PC-9 (cell line): Measurements from ENCODE around the gene CTNND1. TPM values are rescaled to one million over a fixed set of nuclear protein-coding genes. Genes with fewer than 3 reads are reported as not detected.

Experiments
- BruUV-seq: library from RNA; stranded (reverse); fragments of 400-500 nt; replicated peaks from 2 replicates; lab custom pipeline; 2021; lab: Mats Ljungman, UMichigan
- CTCF ChIA-PET: fragments of 300-600 bp; sonication (Branson Sonifier 250); formaldehyde crosslinking; loops from one replicate; lab custom pipeline; 2022; ENCODE audit warnings: antibody characterized with exemption; lab: Charles Lee
- POLR2A ChIA-PET: fragments of 300-600 bp; sonication (Branson Sonifier 250); formaldehyde crosslinking; loops from one replicate; lab custom pipeline; 2022; ENCODE audit warnings: antibody characterized with exemption; ENCODE audit not compliant: unreplicated experiment; lab: Charles Lee
- DNase-seq, 2 experiments: peaks; one replicate each; pipeline versions ENCODE4 v3.0.0 to v3.0.0-alpha.2; 2015 to 2022; ENCODE audit warnings: mixed read lengths in 1 of 2
- H2AFZ ChIP-seq: fragments of 200-600 bp; sonication (generic); 2 replicates; pipeline ENCODE4 v1.8.1; 2017; ENCODE audit warnings: antibody characterized with exemption
- H3F3A ChIP-seq: fragments of 200-600 bp; sonication (generic); 2 replicates; pipeline ENCODE4 v1.8.1; 2017; ENCODE audit warnings: antibody characterized with exemption, mild to moderate bottlenecking, low read depth; ENCODE audit not compliant: insufficient read depth
- H3K27ac ChIP-seq: fragments of 200-600 bp; sonication (generic); 2 replicates; pipeline ENCODE4 v1.6.1; 2016; ENCODE audit warnings: mixed run types
- H3K27me3 ChIP-seq: fragments of 200-600 bp; sonication (generic); 2 replicates; pipeline ENCODE4 v1.6.1; 2016; ENCODE audit warnings: low read depth, mixed run types; ENCODE audit not compliant: insufficient read depth
- H3K36me3 ChIP-seq: fragments of 200-600 bp; sonication (generic); 2 replicates; pipeline ENCODE4 v1.6.1; 2016; ENCODE audit warnings: low read depth, mixed run types
- H3K4me1 ChIP-seq: fragments of 200-600 bp; sonication (generic); replicated peaks from 2 replicates; pipeline ENCODE4 v1.6.1; 2016; ENCODE audit warnings: mixed run types; ENCODE audit not compliant: insufficient read depth
- H3K4me2 ChIP-seq: fragments of 200-600 bp; sonication (generic); 2 replicates; pipeline ENCODE4 v1.6.1; 2017; ENCODE audit warnings: mixed run types
- H3K4me3 ChIP-seq: fragments of 200-600 bp; sonication (generic); 2 replicates; pipeline ENCODE4 v1.6.1; 2016; ENCODE audit warnings: mixed run types
- H3K79me2 ChIP-seq: fragments of 200-600 bp; sonication (generic); 2 replicates; pipeline ENCODE4 v1.6.1; 2017; ENCODE audit warnings: low read depth, mixed run types
- H3K9me2 ChIP-seq: fragments of 200-600 bp; sonication (generic); 2 replicates; pipeline ENCODE4 v1.8.1; 2017; ENCODE audit warnings: mild to moderate bottlenecking; ENCODE audit not compliant: insufficient read depth
- H3K9me3 ChIP-seq: fragments of 200-600 bp; sonication (generic); 2 replicates; pipeline ENCODE4 v1.8.1; 2016; ENCODE audit warnings: low read depth; ENCODE audit not compliant: insufficient read depth
- H4K20me1 ChIP-seq: fragments of 200-600 bp; sonication (generic); 2 replicates; pipeline ENCODE4 v1.8.1; 2017; ENCODE audit not compliant: insufficient read depth
- EZH2 ChIP-seq: fragments of 200-600 bp; sonication (generic); IDR thresholded peaks from 2 replicates; pipeline ENCODE4 v1.8.0; 2017; ENCODE audit warnings: antibody characterized with exemption, low read depth
- intact Hi-C: fragments of 100-400 bp; cut with micrococcal nuclease; formaldehyde crosslinking; loops from one replicate; pipeline ENCODE4 v1.10.0; 2022; ENCODE audit not compliant: unreplicated experiment
- total RNA-seq: library from RNA; stranded (reverse); gene quantifications from 2 replicates; pipeline ENCODE4 v1.2.3, GENCODE V29; 2021
- TF ChIP-seq, protein P1 (sequence below): fragments of 200-600 bp; sonication (generic); conservative IDR thresholded peaks from 2 replicates; pipeline ENCODE4 v1.6.1; 2017; ENCODE audit warnings: mixed run types, antibody characterized with exemption, mild to moderate bottlenecking, moderate library complexity

Gene CTNND1
- total RNA-seq, 1 experiment from 2014 or later = 340 TPM

DNA sequence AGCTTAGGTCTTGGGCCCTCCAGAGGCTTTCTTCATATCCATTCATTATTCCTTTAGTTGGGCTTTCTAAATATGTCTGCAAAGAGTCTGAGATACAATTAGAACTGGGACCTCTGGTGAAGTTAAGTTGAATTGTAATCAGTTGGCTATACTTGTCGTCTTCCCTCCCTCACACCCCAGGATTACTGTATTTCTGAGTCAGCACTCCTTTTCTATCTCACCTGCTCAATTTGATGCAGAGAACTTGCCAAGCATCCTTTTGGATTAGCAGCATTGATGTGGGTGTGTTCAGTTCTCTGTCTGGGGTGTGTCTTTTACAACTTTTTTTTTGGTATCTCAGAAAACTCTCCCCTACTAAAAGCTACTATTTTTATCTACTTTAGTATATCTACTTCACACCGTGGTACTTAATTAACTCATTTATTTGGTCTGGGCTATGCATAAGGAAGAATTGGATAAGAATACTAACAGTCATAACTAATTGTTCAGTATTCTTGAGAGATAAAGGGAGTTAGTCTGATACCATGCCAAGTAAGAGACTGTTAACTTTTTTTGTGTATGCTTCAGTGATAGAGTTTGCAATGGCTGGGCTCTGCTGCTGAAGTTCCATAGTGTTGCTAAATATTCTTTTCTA is 15.1 kb downstream of the CTNND1 start:
- peaks cover 13% of the 10 kb centered on the region; the same call in 1 of the 2 replicates for H4K20me1 ChIP-seq
- peaks cover 93% of the 10 kb centered on the region for H3K79me2 ChIP-seq
- TF ChIP-seq, protein P1, sequence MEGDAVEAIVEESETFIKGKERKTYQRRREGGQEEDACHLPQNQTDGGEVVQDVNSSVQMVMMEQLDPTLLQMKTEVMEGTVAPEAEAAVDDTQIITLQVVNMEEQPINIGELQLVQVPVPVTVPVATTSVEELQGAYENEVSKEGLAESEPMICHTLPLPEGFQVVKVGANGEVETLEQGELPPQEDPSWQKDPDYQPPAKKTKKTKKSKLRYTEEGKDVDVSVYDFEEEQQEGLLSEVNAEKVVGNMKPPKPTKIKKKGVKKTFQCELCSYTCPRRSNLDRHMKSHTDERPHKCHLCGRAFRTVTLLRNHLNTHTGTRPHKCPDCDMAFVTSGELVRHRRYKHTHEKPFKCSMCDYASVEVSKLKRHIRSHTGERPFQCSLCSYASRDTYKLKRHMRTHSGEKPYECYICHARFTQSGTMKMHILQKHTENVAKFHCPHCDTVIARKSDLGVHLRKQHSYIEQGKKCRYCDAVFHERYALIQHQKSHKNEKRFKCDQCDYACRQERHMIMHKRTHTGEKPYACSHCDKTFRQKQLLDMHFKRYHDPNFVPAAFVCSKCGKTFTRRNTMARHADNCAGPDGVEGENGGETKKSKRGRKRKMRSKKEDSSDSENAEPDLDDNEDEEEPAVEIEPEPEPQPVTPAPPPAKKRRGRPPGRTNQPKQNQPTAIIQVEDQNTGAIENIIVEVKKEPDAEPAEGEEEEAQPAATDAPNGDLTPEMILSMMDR = no peak
- no peak for TF ChIP-seq EZH2
- CTCF ChIA-PET = no interaction called here
- H3K4me3 ChIP-seq = peak overlapping the region; percentile 50; the same call in 1 of the 2 replicates
- no peaks in the 10 kb centered on the region for H3K27me3 ChIP-seq
- no peaks in the 10 kb centered on the region for H3K9me3 ChIP-seq
- intact Hi-C loops = loop anchor here (10.0 kb wide), 2 partner anchors 452 to 1778 kb away; partner anchors contain the start of gene TNKS1BP1
- no TSS peak for BruUV-seq
- no peaks in the 10 kb centered on the region for H3K9me2 ChIP-seq
- POLR2A ChIA-PET = interaction anchor here (0.6 to 0.7 kb wide), 5 partner anchors 13 to 109 kb away, joined by 3 to 5 read pairs (median 4); partner anchors contain the start of gene CTNND1
- DNase-seq = no peak
- peaks cover 95% of the 10 kb centered on the region for H3K4me1 ChIP-seq
- H3K36me3 ChIP-seq = peaks cover 11% of the 10 kb centered on the region; the same call in 1 of the 2 replicates
- H3K27ac ChIP-seq = peak overlapping the region; percentile 93
- H3F3A ChIP-seq = peaks cover 83% of the 10 kb centered on the region
- H2AFZ ChIP-seq = no peak overlapping the region
- peak overlapping the region; percentile 91 for H3K4me2 ChIP-seq

DNA sequence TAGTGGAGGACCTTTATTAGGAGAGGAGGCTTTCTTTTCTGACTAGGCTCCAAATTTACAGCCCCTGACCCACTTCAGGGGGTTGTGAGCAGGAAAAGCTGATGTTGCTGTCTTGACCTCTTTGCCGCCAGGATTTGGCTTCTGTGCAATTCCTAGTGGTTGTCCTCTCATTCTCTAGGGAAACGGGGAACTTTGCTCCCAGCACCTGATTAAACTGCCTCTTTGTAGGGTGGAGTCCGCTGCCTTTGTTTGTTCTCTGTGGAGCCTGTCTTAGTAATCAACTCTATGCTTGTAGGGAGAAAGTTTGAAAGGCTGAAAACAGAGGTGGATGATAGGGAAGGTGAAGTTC is 16.3 kb downstream of the CTNND1 start:
- DNase-seq = peak; percentile 41 to 78
- TF ChIP-seq, protein P1 = no peak
- no peak for TF ChIP-seq EZH2
- TSS peak; percentile 54 for BruUV-seq

DNA sequence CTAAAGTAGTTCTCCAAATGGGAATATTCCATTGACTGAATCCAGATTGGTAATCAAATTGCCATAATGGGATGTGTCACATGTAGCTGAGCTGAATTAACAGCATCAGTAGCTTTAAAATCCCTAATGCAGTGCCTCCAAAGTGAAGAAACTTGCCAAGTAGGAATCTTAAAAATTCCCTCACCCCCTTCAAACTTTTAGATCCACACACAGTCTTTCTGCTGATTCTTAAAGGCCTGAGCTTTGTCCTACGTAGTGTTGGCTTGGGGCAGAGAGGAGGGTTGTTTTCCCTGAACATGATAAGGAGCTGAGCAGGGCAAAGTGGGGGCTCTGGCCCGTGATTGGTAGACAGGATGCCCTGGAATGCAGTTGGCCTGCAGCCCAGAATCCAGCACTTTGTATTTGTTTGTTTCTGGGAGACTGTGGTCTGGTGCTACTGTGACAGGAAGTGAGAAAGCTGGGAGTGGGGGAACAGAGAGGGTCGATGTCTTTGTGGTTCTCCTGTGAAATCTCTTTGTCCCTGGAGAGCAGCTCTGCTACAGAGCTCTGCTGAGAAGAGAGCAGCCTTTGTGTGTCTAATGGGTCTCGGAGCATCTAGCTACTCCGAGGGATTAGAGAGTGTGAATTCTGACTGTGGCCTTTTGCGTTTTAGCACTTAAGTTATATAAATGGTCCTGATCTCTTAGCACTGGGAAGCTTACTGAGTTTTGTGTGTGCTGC is 16.9 kb downstream of the CTNND1 start:
- peaks cover 93% of the 10 kb centered on the region for H3K79me2 ChIP-seq
- H4K20me1 ChIP-seq = no peaks in the 10 kb centered on the region
- no peaks in the 10 kb centered on the region for H3K9me3 ChIP-seq
- intact Hi-C loops = loop anchor here (1.0 to 10.0 kb wide), 5 partner anchors 17 to 1776 kb away; partner anchors contain the start of genes CTNND1, SELENOH and TNKS1BP1
- TF ChIP-seq, protein P1 = no peak
- TF ChIP-seq EZH2 = no peak
- peaks cover 11% of the 10 kb centered on the region; the same call in 1 of the 2 replicates for H3K36me3 ChIP-seq
- no TSS peak for BruUV-seq
- ChIA-PET CTCF (interaction anchor here (2.4 to 3.2 kb wide), 2 partner anchors 17 to 22 kb away, joined by 10 to 38 read pairs; partner anchors contain the start of gene CTNND1), POLR2A (interaction anchor here (0.5 to 1.8 kb wide), 10 partner anchors 15 to 1394 kb away, joined by 3 to 38 read pairs (median 5); partner anchors contain the start of genes CTNND1 and SELENOH)
- DNase-seq = peak; percentile 98 to 99
- no peaks in the 10 kb centered on the region for H3K27me3 ChIP-seq
- H3K4me2 ChIP-seq = peak overlapping the region; percentile 91
- H3K4me1 ChIP-seq = peaks cover 93% of the 10 kb centered on the region
- H2AFZ ChIP-seq = no peak overlapping the region
- H3K27ac ChIP-seq = peak overlapping the region; percentile 93
- H3K4me3 ChIP-seq = peak overlapping the region; percentile 50; the same call in 1 of the 2 replicates
- H3F3A ChIP-seq = peaks cover 81% of the 10 kb centered on the region
- no peaks in the 10 kb centered on the region for H3K9me2 ChIP-seq

More for the DNA sequence above, 16.3 kb downstream of the CTNND1 start:
- Histone ChIP-seq H3K9me3 (no peaks in the 10 kb centered on the region), H3K4me1 (peaks cover 95% of the 10 kb centered on the region), H3K27me3 (no peaks in the 10 kb centered on the region), H3K4me3 (peak overlapping the region; percentile 50), H3K79me2 (peaks cover 93% of the 10 kb centered on the region), H3K36me3 (peaks cover 11% of the 10 kb centered on the region; the same call in 1 of the 2 replicates), H3K4me2 (peak overlapping the region; percentile 91), H3K27ac (peak overlapping the region; percentile 93), H4K20me1 (0 out of 2 replicates have a peak, but pooled peaks cover 3% of the 10 kb centered on the region), H2AFZ (no peak overlapping the region), H3F3A (peaks cover 83% of the 10 kb centered on the region), H3K9me2 (no peaks in the 10 kb centered on the region)
- intact Hi-C loops = loop anchor here (1.0 to 10.0 kb wide), 5 partner anchors 17 to 1777 kb away; partner anchors contain the start of genes CTNND1, SELENOH and TNKS1BP1
- ChIA-PET POLR2A (interaction anchor here (0.6 to 1.8 kb wide), 7 partner anchors 14 to 376 kb away, joined by 3 to 38 read pairs (median 12); partner anchors contain the start of genes CTNND1 and SELENOH), CTCF (interaction anchor here (2.4 to 3.2 kb wide), 2 partner anchors 16 to 23 kb away, joined by 10 to 38 read pairs; partner anchors contain the start of gene CTNND1)
